ENCODE results near the gene DLGAP1.

- TF ChIP-seq, protein P1, sequence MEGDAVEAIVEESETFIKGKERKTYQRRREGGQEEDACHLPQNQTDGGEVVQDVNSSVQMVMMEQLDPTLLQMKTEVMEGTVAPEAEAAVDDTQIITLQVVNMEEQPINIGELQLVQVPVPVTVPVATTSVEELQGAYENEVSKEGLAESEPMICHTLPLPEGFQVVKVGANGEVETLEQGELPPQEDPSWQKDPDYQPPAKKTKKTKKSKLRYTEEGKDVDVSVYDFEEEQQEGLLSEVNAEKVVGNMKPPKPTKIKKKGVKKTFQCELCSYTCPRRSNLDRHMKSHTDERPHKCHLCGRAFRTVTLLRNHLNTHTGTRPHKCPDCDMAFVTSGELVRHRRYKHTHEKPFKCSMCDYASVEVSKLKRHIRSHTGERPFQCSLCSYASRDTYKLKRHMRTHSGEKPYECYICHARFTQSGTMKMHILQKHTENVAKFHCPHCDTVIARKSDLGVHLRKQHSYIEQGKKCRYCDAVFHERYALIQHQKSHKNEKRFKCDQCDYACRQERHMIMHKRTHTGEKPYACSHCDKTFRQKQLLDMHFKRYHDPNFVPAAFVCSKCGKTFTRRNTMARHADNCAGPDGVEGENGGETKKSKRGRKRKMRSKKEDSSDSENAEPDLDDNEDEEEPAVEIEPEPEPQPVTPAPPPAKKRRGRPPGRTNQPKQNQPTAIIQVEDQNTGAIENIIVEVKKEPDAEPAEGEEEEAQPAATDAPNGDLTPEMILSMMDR (conservative IDR thresholded peaks at IDR 0.05; ENCODE audit: low read depth in 2 of 2) = no peak
- TF ChIP-seq POLR2AphosphoS5 (IDR thresholded peaks at IDR 0.05; ENCODE audit: low read depth) = no peak
These were observed 959.2 kb downstream of the DLGAP1 start for GRCh38 chr18:3495691-3496430.

Data from GM23338 (cell line).